ENCODE measurements around the gene OPHN1.

OPHN1 gene

DNA sequence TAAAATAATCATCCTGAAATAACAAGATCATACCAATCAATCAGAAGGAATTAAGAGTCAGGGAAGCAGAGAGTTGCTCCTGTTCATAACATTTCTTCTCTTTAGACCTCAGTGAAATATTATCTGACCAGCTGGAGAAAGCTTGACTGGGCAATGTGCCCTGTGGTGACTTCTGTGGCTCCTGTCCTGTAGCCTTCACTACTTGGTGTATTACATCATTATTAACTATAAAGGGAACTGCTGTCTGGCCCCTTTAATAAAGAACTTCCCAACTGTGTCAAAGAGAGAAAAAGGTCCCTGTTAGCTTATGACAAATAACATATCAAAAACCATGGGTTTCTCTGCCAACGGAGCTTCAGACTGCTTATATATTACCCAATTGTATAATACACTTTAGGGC, 18.0 kb downstream of the OPHN1 start:
- no peak for TF ChIP-seq ZFX (IDR thresholded peaks at IDR 0.05)
- TF ChIP-seq, protein P1, sequence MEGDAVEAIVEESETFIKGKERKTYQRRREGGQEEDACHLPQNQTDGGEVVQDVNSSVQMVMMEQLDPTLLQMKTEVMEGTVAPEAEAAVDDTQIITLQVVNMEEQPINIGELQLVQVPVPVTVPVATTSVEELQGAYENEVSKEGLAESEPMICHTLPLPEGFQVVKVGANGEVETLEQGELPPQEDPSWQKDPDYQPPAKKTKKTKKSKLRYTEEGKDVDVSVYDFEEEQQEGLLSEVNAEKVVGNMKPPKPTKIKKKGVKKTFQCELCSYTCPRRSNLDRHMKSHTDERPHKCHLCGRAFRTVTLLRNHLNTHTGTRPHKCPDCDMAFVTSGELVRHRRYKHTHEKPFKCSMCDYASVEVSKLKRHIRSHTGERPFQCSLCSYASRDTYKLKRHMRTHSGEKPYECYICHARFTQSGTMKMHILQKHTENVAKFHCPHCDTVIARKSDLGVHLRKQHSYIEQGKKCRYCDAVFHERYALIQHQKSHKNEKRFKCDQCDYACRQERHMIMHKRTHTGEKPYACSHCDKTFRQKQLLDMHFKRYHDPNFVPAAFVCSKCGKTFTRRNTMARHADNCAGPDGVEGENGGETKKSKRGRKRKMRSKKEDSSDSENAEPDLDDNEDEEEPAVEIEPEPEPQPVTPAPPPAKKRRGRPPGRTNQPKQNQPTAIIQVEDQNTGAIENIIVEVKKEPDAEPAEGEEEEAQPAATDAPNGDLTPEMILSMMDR (conservative IDR thresholded peaks at IDR 0.05) = no peak
- H3K27ac ChIP-seq = no peak overlapping the region

DNA sequence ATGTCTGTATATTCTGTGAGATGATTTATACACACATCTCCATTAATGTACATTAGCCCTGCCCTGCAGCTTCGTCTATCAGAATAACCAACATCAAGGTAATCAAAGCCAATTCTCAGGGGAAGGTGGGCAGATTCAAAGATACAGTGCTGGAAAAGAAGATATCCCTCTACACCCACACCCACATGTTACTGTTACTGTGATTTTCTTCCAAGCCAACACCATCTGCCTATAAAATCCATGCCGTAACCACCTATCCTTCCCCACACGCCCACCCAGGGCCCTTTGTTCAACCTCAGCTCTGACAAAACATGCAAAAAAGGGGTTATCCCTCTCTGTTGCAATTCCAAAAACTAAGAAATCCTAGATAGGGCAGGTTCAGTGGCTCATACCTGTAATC, 20.0 kb downstream of the OPHN1 start:
- no peak overlapping the region for H3K27ac ChIP-seq
- TF ChIP-seq, protein P1 (conservative IDR thresholded peaks at IDR 0.05) = no peak
- no peak for TF ChIP-seq ZFX (IDR thresholded peaks at IDR 0.05)

DNA sequence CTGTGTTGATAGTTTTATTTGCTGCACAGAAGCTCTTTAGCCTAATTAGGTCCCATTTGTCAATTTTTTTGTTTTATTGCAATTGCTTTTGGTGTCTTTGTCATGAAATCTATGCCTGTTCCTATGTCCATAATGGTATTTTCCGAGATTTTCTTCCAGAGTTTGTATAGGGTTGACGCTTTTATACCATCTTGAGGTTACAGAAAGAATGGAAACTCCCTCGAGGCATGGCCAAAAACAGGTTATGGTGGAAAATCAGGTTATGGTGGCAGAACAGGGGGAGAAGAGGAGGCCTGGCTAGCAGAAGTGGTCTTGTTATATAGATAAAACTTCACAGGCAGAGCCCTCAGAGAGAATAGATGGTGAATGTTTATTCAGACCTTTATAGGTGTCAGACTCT, 21.6 kb downstream of the OPHN1 start:
- TF ChIP-seq ZFX (IDR thresholded peaks at IDR 0.05) = no peak
- TF ChIP-seq, protein P1 (conservative IDR thresholded peaks at IDR 0.05) = no peak
- H3K27ac ChIP-seq = no peak overlapping the region

DNA sequence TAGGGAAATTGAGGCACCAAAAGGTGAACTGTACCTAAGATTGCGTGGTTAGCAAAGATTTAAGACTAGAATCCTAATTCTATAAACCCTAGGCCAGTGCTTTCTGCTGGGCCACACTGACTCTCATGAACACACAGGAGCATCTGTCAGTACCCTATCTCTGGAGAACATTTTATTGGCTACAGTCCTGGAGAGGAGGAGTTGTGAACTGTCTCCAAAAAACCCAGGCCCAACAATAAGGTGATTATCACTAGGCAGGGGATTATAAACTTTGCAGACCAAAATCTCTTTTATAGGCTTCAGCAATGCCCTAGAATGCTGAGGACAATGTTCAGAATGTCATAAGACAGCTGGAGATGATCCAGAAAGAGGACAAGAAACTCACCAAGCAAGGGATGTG, 24.1 kb downstream of the OPHN1 start:
- H3K27ac ChIP-seq = no peak overlapping the region
- TF ChIP-seq ZFX (IDR thresholded peaks at IDR 0.05) = no peak
- TF ChIP-seq, protein P1 (conservative IDR thresholded peaks at IDR 0.05) = no peak

DNA sequence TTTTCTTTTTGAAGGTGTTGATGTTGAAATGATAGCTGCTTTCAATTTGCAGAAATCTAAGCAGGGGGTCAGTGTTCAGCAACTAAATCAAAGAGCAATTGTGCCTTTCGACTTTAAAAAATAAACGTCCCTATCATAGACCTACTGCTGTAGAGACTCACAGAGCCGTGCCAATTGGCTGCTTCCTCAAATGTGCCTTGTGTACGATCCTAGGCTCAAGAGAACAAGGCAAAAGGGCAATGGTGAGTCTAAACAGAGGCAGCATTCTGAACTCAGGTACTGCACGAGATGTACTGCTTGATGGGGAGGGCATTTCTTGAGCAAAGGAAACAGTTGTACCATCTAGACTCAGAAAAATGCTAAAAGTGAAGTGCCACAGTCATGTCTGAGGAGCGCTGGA, 29.8 kb downstream of the OPHN1 start:
- H3K27ac ChIP-seq = no peak overlapping the region

DNA sequence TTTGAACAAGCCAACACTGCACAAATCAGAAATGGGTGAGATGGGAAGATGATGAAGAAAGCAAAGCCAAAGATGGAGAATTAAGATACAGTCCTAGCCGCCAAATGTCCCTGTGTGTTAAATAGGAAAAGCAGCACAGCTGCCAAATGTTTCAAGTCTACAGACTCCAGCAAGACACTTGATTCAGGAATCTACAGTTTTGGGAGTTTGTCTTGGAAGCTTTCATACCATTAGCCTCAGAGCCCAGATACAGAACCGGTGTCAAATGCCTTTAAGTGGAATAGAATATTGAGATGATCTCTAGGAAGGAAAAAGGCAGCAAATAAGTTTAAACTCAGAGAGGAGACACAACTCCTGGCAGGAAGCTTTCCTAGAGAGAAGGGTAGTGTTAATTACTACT, 30.3 kb downstream of the OPHN1 start:
- no peak overlapping the region for H3K27ac ChIP-seq
- TF ChIP-seq, protein P1 (conservative IDR thresholded peaks at IDR 0.05) = no peak
- no peak for TF ChIP-seq ZFX (IDR thresholded peaks at IDR 0.05)

More for the DNA sequence above, 29.8 kb downstream of the OPHN1 start:
- TF ChIP-seq, protein P1 (conservative IDR thresholded peaks at IDR 0.05) = no peak
- TF ChIP-seq ZFX (IDR thresholded peaks at IDR 0.05) = no peak

DNA sequence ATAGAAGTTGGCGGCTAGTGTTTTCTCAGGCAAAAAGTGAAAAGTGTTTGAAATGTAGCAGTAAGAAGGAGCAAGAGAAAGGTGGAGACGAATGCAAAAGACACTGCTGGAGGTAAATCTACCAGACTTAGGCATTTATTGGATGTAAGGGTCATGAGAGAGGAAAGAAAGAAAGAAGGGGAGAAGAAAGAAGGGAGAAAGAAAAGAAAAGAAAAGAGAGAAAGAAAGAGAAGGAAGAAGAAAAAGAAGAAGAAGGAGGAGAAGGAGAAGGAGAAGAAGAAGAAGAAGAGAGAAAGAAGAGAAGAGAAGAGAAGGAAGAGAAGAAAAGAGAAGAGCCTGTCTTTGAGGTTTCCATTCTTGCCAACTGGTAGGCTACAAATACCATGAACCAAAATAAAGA, 31.2 kb downstream of the OPHN1 start:
- TF ChIP-seq ZFX (IDR thresholded peaks at IDR 0.05) = no peak
- TF ChIP-seq, protein P1 (conservative IDR thresholded peaks at IDR 0.05) = no peak

More for the DNA sequence above, 31.2 kb downstream of the OPHN1 start:
- H3K27ac ChIP-seq = no peak overlapping the region

Measured in C4-2B (cell line).